Immature natural killer cell (primary cell): Measurements from ENCODE around the gene ATAD3A. TPM values are rescaled to one million over a fixed set of nuclear protein-coding genes. Genes with fewer than 3 reads are reported as not detected.

Experiments used
- polyA plus RNA-seq, 3 donors: library from polyadenylated mRNA; unstranded; fragments of 300-500 nt; fragmentation: Illumina TruSeq; gene quantifications; one replicate each; pipeline ENCODE4 v1.2.3, GENCODE V29; 2021

The ATAD3A gene
- polyA plus RNA-seq, 3 donors from 2014 or later: 6.4 to 14.5 (median 7.3) TPM

Other genes with a start within 250 kb of the ATAD3A start
- 100 to 1,000 TPM in 1 of 3 donors, 10 to 100 TPM in 2; 77.8 to 105 (median 83.9) TPM for gene UBE2J2, start 238.3 kb upstream of the ATAD3A start, polyA plus RNA-seq
- not detected for gene SCNN1D, start 231.7 kb upstream of the ATAD3A start, polyA plus RNA-seq
- 1 to 10 TPM; 1.4 to 7.0 (median 4.6) TPM for gene ACAP3, start 204.2 kb upstream of the ATAD3A start, polyA plus RNA-seq
- 10 to 100 TPM; 17.3 to 25.4 (median 18.9) TPM for gene PUSL1, start 203.6 kb upstream of the ATAD3A start, polyA plus RNA-seq
- gene INTS11, start 187.5 kb upstream of the ATAD3A start, polyA plus RNA-seq: 10 to 100 TPM; 62.1 to 68.8 (median 67.5) TPM
- gene CPTP, start 187.4 kb upstream of the ATAD3A start, polyA plus RNA-seq: 10 to 100 TPM in 2 of 3 donors, 1 to 10 TPM in 1; 9.2 to 23.7 (median 10.5) TPM
- gene TAS1R3, start 180.9 kb upstream of the ATAD3A start, polyA plus RNA-seq: under 1 TPM in 1 of 3 donors, not detected in 2; 0.08 TPM
- gene DVL1, start 162.7 kb upstream of the ATAD3A start, polyA plus RNA-seq: 1 to 10 TPM in 2 of 3 donors, under 1 TPM in 1; 0.78 to 1.5 (median 1.4) TPM
- not detected for gene MXRA8, start 153.6 kb upstream of the ATAD3A start, polyA plus RNA-seq
- 100 to 1,000 TPM; 168 to 216 (median 190) TPM for gene AURKAIP1, start 137.0 kb upstream of the ATAD3A start, polyA plus RNA-seq
- 10 to 100 TPM; 16.7 to 34.6 (median 22.0) TPM for gene CCNL2, start 112.8 kb upstream of the ATAD3A start, polyA plus RNA-seq
- gene MRPL20, start 104.9 kb upstream of the ATAD3A start, polyA plus RNA-seq: 100 to 1,000 TPM; 167 to 194 (median 182) TPM
- not detected for gene ANKRD65, start 90.9 kb upstream of the ATAD3A start, polyA plus RNA-seq
- not detected for gene VWA1, start 76.5 kb upstream of the ATAD3A start, polyA plus RNA-seq
- 1 to 10 TPM; 1.5 to 4.0 (median 3.1) TPM for gene ATAD3C, start 62.5 kb upstream of the ATAD3A start, polyA plus RNA-seq
- 1 to 10 TPM in 2 of 3 donors, under 1 TPM in 1; 0.39 to 5.0 (median 2.5) TPM for gene ATAD3B, start 40.4 kb upstream of the ATAD3A start, polyA plus RNA-seq
- not detected for gene TMEM240, start 28.5 kb downstream of the ATAD3A start, polyA plus RNA-seq
- 100 to 1,000 TPM; 159 to 241 (median 160) TPM for gene SSU72, start 62.7 kb downstream of the ATAD3A start, polyA plus RNA-seq
- 1 to 10 TPM in 2 of 3 donors, under 1 TPM in 1; 0.64 to 1.4 (median 1.1) TPM for gene FNDC10, start 88.0 kb downstream of the ATAD3A start, polyA plus RNA-seq
- gene MIB2, start 103.3 kb downstream of the ATAD3A start, polyA plus RNA-seq: 10 to 100 TPM; 44.0 to 89.0 (median 86.7) TPM
- gene MMP23B, start 120.0 kb downstream of the ATAD3A start, polyA plus RNA-seq: 10 to 100 TPM; 10.4 to 22.3 (median 12.6) TPM
- gene CDK11B, start 146.8 kb downstream of the ATAD3A start, polyA plus RNA-seq: 10 to 100 TPM in 1 of 3 donors, 1 to 10 TPM in 2; 4.8 to 25.0 (median 8.1) TPM
- gene SLC35E2B, start 180.6 kb downstream of the ATAD3A start, polyA plus RNA-seq: 10 to 100 TPM; 14.4 to 37.7 (median 18.1) TPM
- 10 to 100 TPM in 2 of 3 donors, 1 to 10 TPM in 1; 1.6 to 32.6 (median 14.9) TPM for gene CDK11A, start 212.2 kb downstream of the ATAD3A start, polyA plus RNA-seq